Measurements from ENCODE around the gene SERTM1. TPM values are rescaled to one million over a fixed set of nuclear protein-coding genes. Genes with fewer than 3 reads are reported as not detected.

Gene SERTM1
- total and polyA plus RNA-seq, 4 donors: not detected

- no peaks in the 10 kb centered on the region for H3K36me3 ChIP-seq (ENCODE audit: control insufficient read depth in 4 of 4, insufficient read depth in 3 of 4, low read depth in 1 of 4, low read length in 3 of 4)
- no peaks in the 10 kb centered on the region for H3K27me3 ChIP-seq (ENCODE audit: control insufficient read depth in 4 of 4, insufficient read depth in 4 of 4, low read length in 3 of 4)
- 74% methylated on average over 6 of the region's 6 CpGs for WGBS
- no peak for TF ChIP-seq SP1 (IDR thresholded peaks at IDR 0.05)
- no peak for TF ChIP-seq REST (IDR thresholded peaks at IDR 0.05)
- TF ChIP-seq MAX (IDR thresholded peaks at IDR 0.05): no peak
- no peak for TF ChIP-seq HNF4A (conservative IDR thresholded peaks at IDR 0.05)
- TF ChIP-seq HNF4G (IDR thresholded peaks at IDR 0.05): no peak
- TF ChIP-seq ZBTB33 (IDR thresholded peaks at IDR 0.05): no peak
- no peak for TF ChIP-seq NR2F2 (IDR thresholded peaks at IDR 0.05)
- TF ChIP-seq RAD21 (IDR thresholded peaks at IDR 0.05): no peak
- TF ChIP-seq JUND (IDR thresholded peaks at IDR 0.05): no peak
- TF ChIP-seq FOXA2 (IDR thresholded peaks at IDR 0.05): no peak
- no peak for TF ChIP-seq FOXA1 (IDR thresholded peaks at IDR 0.05)
- TF ChIP-seq ATF3 (IDR thresholded peaks at IDR 0.05): no peak
- no peak for TF ChIP-seq YY1 (IDR thresholded peaks at IDR 0.05)
- TF ChIP-seq RXRA (IDR thresholded peaks at IDR 0.05): no peak
- TF ChIP-seq EGR1 (IDR thresholded peaks at IDR 0.05; ENCODE audit: low read depth in 2 of 2): no peak
- TF ChIP-seq CTCF (IDR thresholded peaks at IDR 0.05; ENCODE audit: low read depth, low read length, missing input control): no peak
- TF ChIP-seq TAF1 (conservative IDR thresholded peaks at IDR 0.05): no peak
- no peaks in the 10 kb centered on the region for H3K9me3 ChIP-seq (ENCODE audit: control insufficient read depth in 4 of 4, low read length in 3 of 4)
- no peak for DNase-seq (ENCODE audit: low spot score)
- H3K4me1 ChIP-seq (ENCODE audit: control insufficient read depth in 4 of 4, insufficient read depth in 4 of 4, low read length in 3 of 4): no peaks in the 10 kb centered on the region
- H3K27ac ChIP-seq (ENCODE audit: low read depth in 1 of 2, low read length in 2 of 2): no peak overlapping the region
- no peak overlapping the region for H3K4me3 ChIP-seq (ENCODE audit: low read depth in 1 of 3, low read length in 3 of 3)
- no peak overlapping the region for H3K9ac ChIP-seq (ENCODE audit: low read depth in 1 of 2, low read length in 2 of 2)
These were observed 7.1 kb downstream of the SERTM1 start for GRCh38 chr13:36680913-36681312.
